Osteoblast (primary cell): ENCODE results near the gene BRAF. TPM values are rescaled to one million over a fixed set of nuclear protein-coding genes. Genes with fewer than 3 reads are reported as not detected.

ENCODE experiments used
- DNase-seq: peaks from one replicate; pipeline ENCODE4 v3.0.0; 2011; ENCODE audit warnings: low spot score, mixed read lengths; ENCODE audit not compliant: insufficient read length; ENCODE audit errors: missing footprints
- H2AFZ ChIP-seq: 2 replicates; pipeline ENCODE4 v1.6.0; 2011; ENCODE audit warnings: mild to moderate bottlenecking, low read length
- H3K27ac ChIP-seq: 2 replicates; pipeline ENCODE4 v1.5.1; 2011; ENCODE audit warnings: mild to moderate bottlenecking, low read depth, low read length, moderate library complexity
- H3K27me3 ChIP-seq: 2 replicates; pipeline ENCODE4 v1.6.0; 2012; ENCODE audit warnings: mild to moderate bottlenecking, control low read depth, inconsistent platforms, low read length, moderate library complexity; ENCODE audit not compliant: insufficient read depth
- H3K36me3 ChIP-seq: 2 replicates; pipeline ENCODE4 v1.5.1; 2011; ENCODE audit warnings: mild to moderate bottlenecking, low read length, control low read depth, moderate library complexity; ENCODE audit not compliant: insufficient read depth
- H3K4me1 ChIP-seq: 2 replicates; pipeline ENCODE4 v1.5.1; 2011; ENCODE audit warnings: mild to moderate bottlenecking, low read length, control low read depth, moderate library complexity; ENCODE audit not compliant: insufficient read depth
- H3K4me2 ChIP-seq: 2 replicates; pipeline ENCODE4 v1.6.0; 2011; ENCODE audit warnings: mild to moderate bottlenecking, low read length; ENCODE audit not compliant: insufficient read depth
- H3K4me3 ChIP-seq: fragments of 200-600 bp; sonication (generic); 3 replicates; pipeline ENCODE4 v1.5.1; 2012; ENCODE audit warnings: mild to moderate bottlenecking, low read length, inconsistent platforms; ENCODE audit not compliant: insufficient read depth
- H3K79me2 ChIP-seq: 2 replicates; pipeline ENCODE4 v1.6.0; 2012; ENCODE audit warnings: mild to moderate bottlenecking, low read length, control low read depth, inconsistent platforms; ENCODE audit not compliant: insufficient read depth
- H3K9me3 ChIP-seq: 2 replicates; pipeline ENCODE4 v1.5.1; 2011; ENCODE audit warnings: low read depth, low read length, control low read depth
- H4K20me1 ChIP-seq: 2 replicates; pipeline ENCODE4 v1.6.0; 2012; ENCODE audit warnings: mild to moderate bottlenecking, low read length, control low read depth; ENCODE audit not compliant: insufficient read depth
- CTCF ChIP-seq: IDR thresholded peaks from 2 replicates; pipeline ENCODE4 v1.5.1; 2011; ENCODE audit warnings: mild to moderate bottlenecking, low read depth, low read length, moderate library complexity; ENCODE audit errors: extremely low read depth
- total RNA-seq: library from RNA; depleted of rRNA; stranded (reverse); fragments of >200 nt; gene quantifications from 2 replicates; pipeline ENCODE4 v1.2.3, GENCODE V29; 2012

BRAF gene
- total RNA-seq, 1 donor: 30.0 TPM

GRCh38 chr7:140867467-140868462 is 57.0 kb downstream of the BRAF start:
- TF ChIP-seq CTCF: no peak
- Histone ChIP-seq H3K9me3 (no peaks in the 10 kb centered on the region), H3K79me2 (peaks cover 85% of the 10 kb centered on the region), H2AFZ (no peak overlapping the region), H3K36me3 (no peaks in the 10 kb centered on the region), H3K4me2 (no peak overlapping the region), H3K4me3 (no peak overlapping the region), H3K27me3 (no peaks in the 10 kb centered on the region), H3K27ac (no peak overlapping the region), H4K20me1 (peaks cover 36% of the 10 kb centered on the region), H3K4me1 (no peaks in the 10 kb centered on the region)
- DNase-seq: peak; percentile 15

- H3K4me3 ChIP-seq: no peak overlapping the region
- H3K27ac ChIP-seq: no peak overlapping the region
- no peak overlapping the region for H3K4me2 ChIP-seq
- no peaks in the 10 kb centered on the region for H3K36me3 ChIP-seq
- peaks cover 85% of the 10 kb centered on the region for H3K79me2 ChIP-seq
- no peak for TF ChIP-seq CTCF
- DNase-seq: no peak
- H3K27me3 ChIP-seq: no peaks in the 10 kb centered on the region
- H3K4me1 ChIP-seq: no peaks in the 10 kb centered on the region
- no peaks in the 10 kb centered on the region for H3K9me3 ChIP-seq
- peaks cover 37% of the 10 kb centered on the region for H4K20me1 ChIP-seq
- no peak overlapping the region for H2AFZ ChIP-seq
These were observed 57.8 kb downstream of the BRAF start for GRCh38 chr7:140866926-140867325.

GRCh38 chr7:140864732-140865131 is 60.0 kb downstream of the BRAF start:
- Histone ChIP-seq H3K9me3 (no peaks in the 10 kb centered on the region), H3K4me1 (no peaks in the 10 kb centered on the region), H2AFZ (no peak overlapping the region), H3K4me3 (no peak overlapping the region), H3K36me3 (no peaks in the 10 kb centered on the region), H3K4me2 (no peak overlapping the region), H4K20me1 (peaks cover 34% of the 10 kb centered on the region), H3K27me3 (no peaks in the 10 kb centered on the region), H3K27ac (no peak overlapping the region), H3K79me2 (peaks cover 88% of the 10 kb centered on the region)
- TF ChIP-seq CTCF: no peak
- no peak for DNase-seq

GRCh38 chr7:140863867-140864266 is 60.9 kb downstream of the BRAF start:
- peaks cover 32% of the 10 kb centered on the region for H4K20me1 ChIP-seq

More at GRCh38 chr7:140863867-140864266, 60.9 kb downstream of the BRAF start:
- DNase-seq: no peak
- Histone ChIP-seq H3K4me1 (no peaks in the 10 kb centered on the region), H3K4me2 (no peak overlapping the region), H3K27ac (no peak overlapping the region), H3K27me3 (no peaks in the 10 kb centered on the region), H3K4me3 (no peak overlapping the region), H3K9me3 (no peaks in the 10 kb centered on the region), H3K36me3 (no peaks in the 10 kb centered on the region), H2AFZ (no peak overlapping the region), H3K79me2 (peaks cover 88% of the 10 kb centered on the region)
- no peak for TF ChIP-seq CTCF
